ENCODE measurements around the gene MTRF1L.

MTRF1L gene

DNA sequence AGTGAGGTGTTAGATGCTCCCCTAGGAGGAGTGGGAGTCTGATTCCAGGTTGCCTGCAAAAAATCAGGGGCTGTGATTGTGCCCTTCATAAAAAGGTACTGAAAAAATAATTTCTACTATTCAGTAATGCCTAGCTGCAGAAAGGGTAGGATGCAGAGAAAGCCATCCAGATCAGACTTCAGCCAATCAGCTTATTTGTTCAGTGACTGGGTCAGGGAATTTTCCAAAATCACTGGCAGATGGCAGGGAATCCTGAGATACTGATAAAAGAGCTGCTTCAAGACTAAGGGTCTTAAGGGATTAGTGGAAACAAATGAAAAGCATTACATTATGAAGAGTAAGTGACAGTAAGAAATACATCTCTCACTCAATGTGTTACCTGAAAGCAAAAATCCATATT lies 42.8 kb upstream of the MTRF1L start (continued):
- TF ChIP-seq, protein P1, sequence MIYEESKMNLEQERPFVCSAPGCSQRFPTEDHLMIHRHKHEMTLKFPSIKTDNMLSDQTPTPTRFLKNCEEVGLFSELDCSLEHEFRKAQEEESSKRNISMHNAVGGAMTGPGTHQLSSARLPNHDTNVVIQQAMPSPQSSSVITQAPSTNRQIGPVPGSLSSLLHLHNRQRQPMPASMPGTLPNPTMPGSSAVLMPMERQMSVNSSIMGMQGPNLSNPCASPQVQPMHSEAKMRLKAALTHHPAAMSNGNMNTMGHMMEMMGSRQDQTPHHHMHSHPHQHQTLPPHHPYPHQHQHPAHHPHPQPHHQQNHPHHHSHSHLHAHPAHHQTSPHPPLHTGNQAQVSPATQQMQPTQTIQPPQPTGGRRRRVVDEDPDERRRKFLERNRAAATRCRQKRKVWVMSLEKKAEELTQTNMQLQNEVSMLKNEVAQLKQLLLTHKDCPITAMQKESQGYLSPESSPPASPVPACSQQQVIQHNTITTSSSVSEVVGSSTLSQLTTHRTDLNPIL (CRISPR knock-in tag; IDR thresholded peaks at IDR 0.05; ENCODE audit: low read depth), result no peak
- no peak for TF ChIP-seq OSR1 (CRISPR knock-in tag; IDR thresholded peaks at IDR 0.05)

DNA sequence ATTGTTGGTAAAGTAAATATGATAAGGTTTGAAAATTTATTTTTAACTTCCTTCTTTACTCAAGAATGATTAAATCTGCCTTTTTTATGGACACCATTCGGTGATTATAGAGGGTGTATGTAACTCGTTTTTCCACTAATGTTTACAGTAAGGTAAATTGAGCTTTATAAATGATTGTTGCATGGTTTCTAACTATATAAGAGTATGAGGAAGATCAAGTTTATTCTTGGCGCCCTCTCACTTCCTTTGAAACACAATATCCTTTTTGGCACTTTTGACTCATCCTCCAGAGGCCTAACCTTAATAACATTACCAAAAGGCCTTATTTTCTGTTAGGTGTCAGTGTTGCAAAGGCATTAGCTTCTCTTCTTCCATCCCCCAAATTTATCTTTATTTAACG lies 41.8 kb upstream of the MTRF1L start:
- TF ChIP-seq ZFP3 (CRISPR knock-in tag; IDR thresholded peaks at IDR 0.05) (no peak), CSDC2 (CRISPR knock-in tag; IDR thresholded peaks at IDR 0.05) (no peak), ZC3H10 (CRISPR knock-in tag; IDR thresholded peaks at IDR 0.05) (no peak), BACH2 (CRISPR knock-in tag; IDR thresholded peaks at IDR 0.05; ENCODE audit: borderline replicate concordance) (no peak), ZNF70 (CRISPR knock-in tag; IDR thresholded peaks at IDR 0.05) (no peak), ZNF8 (CRISPR knock-in tag; IDR thresholded peaks at IDR 0.05) (no peak), SNAI2 (CRISPR knock-in tag; IDR thresholded peaks at IDR 0.05) (no peak), TCF4 (CRISPR knock-in tag; IDR thresholded peaks at IDR 0.05; ENCODE audit: borderline replicate concordance) (no peak), ZNF565 (CRISPR knock-in tag; conservative IDR thresholded peaks at IDR 0.05; ENCODE audit: low read depth) (no peak), PPARA (CRISPR knock-in tag; IDR thresholded peaks at IDR 0.05; ENCODE audit: borderline replicate concordance) (no peak), OSR1 (CRISPR knock-in tag; IDR thresholded peaks at IDR 0.05) (no peak), RARB (CRISPR knock-in tag; IDR thresholded peaks at IDR 0.05) (no peak)
- TF ChIP-seq, protein P2, sequence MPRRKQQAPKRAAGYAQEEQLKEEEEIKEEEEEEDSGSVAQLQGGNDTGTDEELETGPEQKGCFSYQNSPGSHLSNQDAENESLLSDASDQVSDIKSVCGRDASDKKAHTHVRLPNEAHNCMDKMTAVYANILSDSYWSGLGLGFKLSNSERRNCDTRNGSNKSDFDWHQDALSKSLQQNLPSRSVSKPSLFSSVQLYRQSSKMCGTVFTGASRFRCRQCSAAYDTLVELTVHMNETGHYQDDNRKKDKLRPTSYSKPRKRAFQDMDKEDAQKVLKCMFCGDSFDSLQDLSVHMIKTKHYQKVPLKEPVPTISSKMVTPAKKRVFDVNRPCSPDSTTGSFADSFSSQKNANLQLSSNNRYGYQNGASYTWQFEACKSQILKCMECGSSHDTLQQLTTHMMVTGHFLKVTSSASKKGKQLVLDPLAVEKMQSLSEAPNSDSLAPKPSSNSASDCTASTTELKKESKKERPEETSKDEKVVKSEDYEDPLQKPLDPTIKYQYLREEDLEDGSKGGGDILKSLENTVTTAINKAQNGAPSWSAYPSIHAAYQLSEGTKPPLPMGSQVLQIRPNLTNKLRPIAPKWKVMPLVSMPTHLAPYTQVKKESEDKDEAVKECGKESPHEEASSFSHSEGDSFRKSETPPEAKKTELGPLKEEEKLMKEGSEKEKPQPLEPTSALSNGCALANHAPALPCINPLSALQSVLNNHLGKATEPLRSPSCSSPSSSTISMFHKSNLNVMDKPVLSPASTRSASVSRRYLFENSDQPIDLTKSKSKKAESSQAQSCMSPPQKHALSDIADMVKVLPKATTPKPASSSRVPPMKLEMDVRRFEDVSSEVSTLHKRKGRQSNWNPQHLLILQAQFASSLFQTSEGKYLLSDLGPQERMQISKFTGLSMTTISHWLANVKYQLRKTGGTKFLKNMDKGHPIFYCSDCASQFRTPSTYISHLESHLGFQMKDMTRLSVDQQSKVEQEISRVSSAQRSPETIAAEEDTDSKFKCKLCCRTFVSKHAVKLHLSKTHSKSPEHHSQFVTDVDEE (CRISPR knock-in tag; IDR thresholded peaks at IDR 0.05), result no peak
- TF ChIP-seq, protein P3, sequence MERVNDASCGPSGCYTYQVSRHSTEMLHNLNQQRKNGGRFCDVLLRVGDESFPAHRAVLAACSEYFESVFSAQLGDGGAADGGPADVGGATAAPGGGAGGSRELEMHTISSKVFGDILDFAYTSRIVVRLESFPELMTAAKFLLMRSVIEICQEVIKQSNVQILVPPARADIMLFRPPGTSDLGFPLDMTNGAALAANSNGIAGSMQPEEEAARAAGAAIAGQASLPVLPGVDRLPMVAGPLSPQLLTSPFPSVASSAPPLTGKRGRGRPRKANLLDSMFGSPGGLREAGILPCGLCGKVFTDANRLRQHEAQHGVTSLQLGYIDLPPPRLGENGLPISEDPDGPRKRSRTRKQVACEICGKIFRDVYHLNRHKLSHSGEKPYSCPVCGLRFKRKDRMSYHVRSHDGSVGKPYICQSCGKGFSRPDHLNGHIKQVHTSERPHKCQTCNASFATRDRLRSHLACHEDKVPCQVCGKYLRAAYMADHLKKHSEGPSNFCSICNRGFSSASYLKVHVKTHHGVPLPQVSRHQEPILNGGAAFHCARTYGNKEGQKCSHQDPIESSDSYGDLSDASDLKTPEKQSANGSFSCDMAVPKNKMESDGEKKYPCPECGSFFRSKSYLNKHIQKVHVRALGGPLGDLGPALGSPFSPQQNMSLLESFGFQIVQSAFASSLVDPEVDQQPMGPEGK (CRISPR knock-in tag; IDR thresholded peaks at IDR 0.05; ENCODE audit: borderline replicate concordance), result no peak
- TF ChIP-seq, protein P4, sequence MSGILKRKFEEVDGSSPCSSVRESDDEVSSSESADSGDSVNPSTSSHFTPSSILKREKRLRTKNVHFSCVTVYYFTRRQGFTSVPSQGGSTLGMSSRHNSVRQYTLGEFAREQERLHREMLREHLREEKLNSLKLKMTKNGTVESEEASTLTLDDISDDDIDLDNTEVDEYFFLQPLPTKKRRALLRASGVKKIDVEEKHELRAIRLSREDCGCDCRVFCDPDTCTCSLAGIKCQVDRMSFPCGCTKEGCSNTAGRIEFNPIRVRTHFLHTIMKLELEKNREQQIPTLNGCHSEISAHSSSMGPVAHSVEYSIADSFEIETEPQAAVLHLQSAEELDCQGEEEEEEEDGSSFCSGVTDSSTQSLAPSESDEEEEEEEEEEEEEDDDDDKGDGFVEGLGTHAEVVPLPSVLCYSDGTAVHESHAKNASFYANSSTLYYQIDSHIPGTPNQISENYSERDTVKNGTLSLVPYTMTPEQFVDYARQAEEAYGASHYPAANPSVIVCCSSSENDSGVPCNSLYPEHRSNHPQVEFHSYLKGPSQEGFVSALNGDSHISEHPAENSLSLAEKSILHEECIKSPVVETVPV (CRISPR knock-in tag; IDR thresholded peaks at IDR 0.05), result no peak
- TF ChIP-seq, protein P5, sequence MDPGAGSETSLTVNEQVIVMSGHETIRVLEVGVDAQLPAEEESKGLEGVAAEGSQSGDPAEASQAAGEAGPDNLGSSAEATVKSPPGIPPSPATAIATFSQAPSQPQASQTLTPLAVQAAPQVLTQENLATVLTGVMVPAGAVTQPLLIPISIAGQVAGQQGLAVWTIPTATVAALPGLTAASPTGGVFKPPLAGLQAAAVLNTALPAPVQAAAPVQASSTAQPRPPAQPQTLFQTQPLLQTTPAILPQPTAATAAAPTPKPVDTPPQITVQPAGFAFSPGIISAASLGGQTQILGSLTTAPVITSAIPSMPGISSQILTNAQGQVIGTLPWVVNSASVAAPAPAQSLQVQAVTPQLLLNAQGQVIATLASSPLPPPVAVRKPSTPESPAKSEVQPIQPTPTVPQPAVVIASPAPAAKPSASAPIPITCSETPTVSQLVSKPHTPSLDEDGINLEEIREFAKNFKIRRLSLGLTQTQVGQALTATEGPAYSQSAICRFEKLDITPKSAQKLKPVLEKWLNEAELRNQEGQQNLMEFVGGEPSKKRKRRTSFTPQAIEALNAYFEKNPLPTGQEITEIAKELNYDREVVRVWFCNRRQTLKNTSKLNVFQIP (CRISPR knock-in tag; IDR thresholded peaks at IDR 0.05; ENCODE audit: borderline replicate concordance, low read depth), result no peak
- TF ChIP-seq, protein P1 (CRISPR knock-in tag; IDR thresholded peaks at IDR 0.05; ENCODE audit: low read depth), result no peak

DNA sequence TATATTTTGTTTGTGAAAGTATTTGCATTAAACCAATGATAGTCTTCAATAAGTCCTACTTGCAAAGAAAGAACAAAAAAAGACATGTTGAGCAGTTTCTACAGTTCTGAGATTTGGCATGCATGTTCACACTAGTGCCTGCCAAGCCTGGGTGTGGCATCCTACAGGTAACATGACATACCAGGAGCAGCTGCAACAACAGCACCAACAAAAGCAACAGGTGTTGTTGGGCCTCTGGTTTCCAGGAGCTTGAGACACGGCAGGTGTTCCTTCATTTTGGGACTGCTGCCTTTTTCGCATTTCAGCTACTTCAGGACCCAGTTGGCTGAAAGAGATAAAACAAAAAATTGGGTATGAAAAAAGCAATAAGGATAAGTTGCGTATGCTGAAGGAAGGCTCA lies 41.2 kb upstream of the MTRF1L start:
- ATAC-seq, result no peak
- no peak for TF ChIP-seq TOX (CRISPR knock-in tag; IDR thresholded peaks at IDR 0.05; ENCODE audit: borderline replicate concordance)
- no peak for TF ChIP-seq GLIS3 (CRISPR knock-in tag; IDR thresholded peaks at IDR 0.05)
- no peak for TF ChIP-seq ZC3H10 (CRISPR knock-in tag; IDR thresholded peaks at IDR 0.05)
- TF ChIP-seq, protein P3 (CRISPR knock-in tag; IDR thresholded peaks at IDR 0.05; ENCODE audit: borderline replicate concordance), result no peak
- TF ChIP-seq, protein P2 (CRISPR knock-in tag; IDR thresholded peaks at IDR 0.05), result no peak
- no peak for TF ChIP-seq BACH2 (CRISPR knock-in tag; IDR thresholded peaks at IDR 0.05; ENCODE audit: borderline replicate concordance)
- TF ChIP-seq TCF4 (CRISPR knock-in tag; IDR thresholded peaks at IDR 0.05; ENCODE audit: borderline replicate concordance), result no peak
- no peak for TF ChIP-seq ZNF565 (CRISPR knock-in tag; conservative IDR thresholded peaks at IDR 0.05; ENCODE audit: low read depth)
- TF ChIP-seq RARB (CRISPR knock-in tag; IDR thresholded peaks at IDR 0.05), result no peak
- TF ChIP-seq, protein P5 (CRISPR knock-in tag; IDR thresholded peaks at IDR 0.05; ENCODE audit: borderline replicate concordance, low read depth), result no peak

More for the DNA sequence above, 41.8 kb upstream of the MTRF1L start:
- no peak for ATAC-seq
